K562 (cell line): Measurements from ENCODE around the gene ST7. TPM values are rescaled to one million over a fixed set of nuclear protein-coding genes. Genes with fewer than 3 reads are reported as not detected.
A peak's percentile ranks its signal among the peaks of the same experiment; 100 is the strongest.

Experiments used
- ARNT ChIP-seq, 2 experiments: fragments of 450-650 bp; IDR thresholded peaks; 2 replicates each; pipeline ENCODE4 v1.6.1; 2016; ENCODE audit warnings: mild to moderate bottlenecking in 1 of 2
- CBX8 ChIP-seq: fragments of 200-600 bp; sonication (generic); IDR thresholded peaks from 2 replicates; pipeline ENCODE4 v1.6.1; 2012; ENCODE audit warnings: borderline replicate concordance, mixed run types, low read depth, mild to moderate bottlenecking, moderate library complexity, mixed read lengths, low read length, control low read depth, inconsistent platforms; ENCODE audit not compliant: poor library complexity, severe bottlenecking; ENCODE audit errors: extremely low read depth
- CEBPG ChIP-seq, 3 experiments: fragments of 200-800 bp in 1 of 3; sonication (Bioruptor generic) in 1 of 3; sonication (generic) in 1 of 3; formaldehyde crosslinking in 1 of 3; IDR thresholded peaks in 2 of 3; conservative IDR thresholded peaks in 1 of 3; 2 replicates each; pipeline versions ENCODE4 v1.6.1 to v1.8.0; 2016 to 2022; ENCODE audit warnings: missing compliant biosample characterization in 2 of 3, missing genetic modification characterization in 2 of 3, mild to moderate bottlenecking in 1 of 3, missing genetic modification reagents in 1 of 3
- CHD4 ChIP-seq: fragments of 200-600 bp; sonication (generic); IDR thresholded peaks from 3 replicates; pipeline ENCODE4 v1.6.1; 2012; ENCODE audit warnings: low read depth, mild to moderate bottlenecking, mixed read lengths, low read length, inconsistent platforms; ENCODE audit not compliant: insufficient read depth, insufficient replicate concordance, poor library complexity, severe bottlenecking
- ETS2 ChIP-seq: IDR thresholded peaks from 2 replicates; pipeline ENCODE4 v1.6.1; 2016; ENCODE audit warnings: borderline replicate concordance, missing genetic modification characterization, mild to moderate bottlenecking, moderate library complexity, missing compliant biosample characterization; ENCODE audit not compliant: poor library complexity, severe bottlenecking
- HDAC6 ChIP-seq: IDR thresholded peaks from 2 replicates; pipeline ENCODE4 v1.6.1; 2012; ENCODE audit warnings: low read depth, mild to moderate bottlenecking, control low read depth, inconsistent platforms, low read length, moderate library complexity
- HEY1 ChIP-seq: fragments of 250-450 bp; sonication (Bioruptor Pico); IDR thresholded peaks from 2 replicates; pipeline ENCODE4 v1.5.0; 2020; ENCODE audit warnings: mild to moderate bottlenecking, moderate library complexity, borderline replicate concordance
- MECOM ChIP-seq: fragments of 250-450 bp; sonication (Bioruptor Pico); IDR thresholded peaks from 2 replicates; pipeline ENCODE4 v1.8.0; 2022; ENCODE audit warnings: inconsistent platforms
- MEF2A ChIP-seq: IDR thresholded peaks from 2 replicates; pipeline ENCODE4 v1.6.1; 2011; ENCODE audit warnings: low read depth, mild to moderate bottlenecking, low read length, moderate library complexity; ENCODE audit not compliant: control insufficient read depth
- PHTF2 ChIP-seq: fragments of 250-450 bp; sonication (Bioruptor Pico); IDR thresholded peaks from 2 replicates; pipeline ENCODE4 v1.5.0; 2021; ENCODE audit warnings: mild to moderate bottlenecking
- POLR2AphosphoS5 ChIP-seq: IDR thresholded peaks from 2 replicates; pipeline ENCODE4 v1.6.1; 2011; ENCODE audit warnings: mild to moderate bottlenecking, low read depth, low read length, moderate library complexity; ENCODE audit not compliant: control insufficient read depth, insufficient read depth
- PTBP1 ChIP-seq: fragments of 200-400 bp; formaldehyde crosslinking; IDR thresholded peaks from 2 replicates; pipeline ENCODE4 v1.6.1; 2017; ENCODE audit warnings: low read depth, low read length
- RAD51 ChIP-seq: fragments of 450-650 bp; IDR thresholded peaks from 2 replicates; pipeline ENCODE4 v1.7.1; 2016; ENCODE audit warnings: low read depth, mild to moderate bottlenecking, borderline replicate concordance
- TRIM28 ChIP-seq: fragments of 450-650 bp; IDR thresholded peaks from 2 replicates; pipeline ENCODE4 v1.6.1; 2017
- ZC3H11A ChIP-seq: IDR thresholded peaks from 2 replicates; pipeline ENCODE4 v1.6.1; 2012; ENCODE audit warnings: low read depth, low read length, improper control_type of control experiment
- ZC3H4 ChIP-seq: sonication (generic); formaldehyde crosslinking; IDR thresholded peaks from 2 replicates; pipeline ENCODE4 v1.9.0; 2021; ENCODE audit warnings: missing genetic modification reagents, borderline replicate concordance
- ZKSCAN3 ChIP-seq: fragments of 250-450 bp; sonication (Bioruptor Pico); IDR thresholded peaks from 2 replicates; pipeline ENCODE4 v1.4.0; 2020
- ZNF696 ChIP-seq: fragments of 250-450 bp; sonication (Bioruptor Pico); conservative IDR thresholded peaks from 2 replicates; pipeline ENCODE4 v1.4.0; 2020; ENCODE audit warnings: mild to moderate bottlenecking, moderate library complexity
- ZNF766 ChIP-seq: fragments of 200-800 bp; sonication (Bioruptor generic); conservative IDR thresholded peaks from 2 replicates; pipeline ENCODE4 v1.6.1; 2016; ENCODE audit warnings: missing genetic modification characterization, missing compliant biosample characterization
- ZNF785 ChIP-seq: fragments of 250-450 bp; sonication (Bioruptor Pico); IDR thresholded peaks from 2 replicates; pipeline ENCODE4 v1.4.0; 2020; ENCODE audit warnings: mild to moderate bottlenecking
- polyA plus RNA-seq, 8 experiments: library from polyadenylated mRNA; depleted of rRNA in 4 of 8; stranded (reverse) in 5 of 8; unstranded in 3 of 8; fragments of >200 nt; fragmentation: Nextera tagmentation in 2 of 8; fragmentation: Illumina TruSeq in 1 of 8; extraction: Ambion mirVana in 2 of 8; extraction: Trizol in 1 of 8; gene quantifications; 2 replicates each; pipeline versions ENCODE4 v1.2.1 to v1.2.3, GENCODE V29; 2011 to 2014; ENCODE audit warnings: inconsistent platforms in 1 of 8, missing spikeins in 1 of 8
- total RNA-seq, 7 experiments: library from RNA; depleted of rRNA in 6 of 7; stranded (reverse); fragments of >200 nt in 6 of 7; fragmentation: Illumina TruSeq in 2 of 7; extraction: Trizol in 2 of 7; gene quantifications; 2 replicates each; pipeline versions ENCODE4 v1.2.1 to v1.2.3, GENCODE V29; 2011 to 2021; ENCODE audit warnings: low replicate concordance in 1 of 7
- TF ChIP-seq, protein P1 (sequence below): fragments of 450-650 bp; IDR thresholded peaks from 2 replicates; pipeline ENCODE4 v1.6.1; 2016; ENCODE audit warnings: mild to moderate bottlenecking
- TF ChIP-seq, protein P2 (sequence below): fragments of 450-650 bp; IDR thresholded peaks from 2 replicates; pipeline ENCODE4 v1.7.1; 2018; ENCODE audit warnings: mild to moderate bottlenecking, low read depth; ENCODE audit not compliant: partially characterized antibody

ST7 gene
- total and polyA plus RNA-seq, 9 of the 15 experiments (the other 6 are each of a cell fraction or from before 2014, with no cell fraction given): 23.9 to 56.3 (median 36.9) TPM

DNA sequence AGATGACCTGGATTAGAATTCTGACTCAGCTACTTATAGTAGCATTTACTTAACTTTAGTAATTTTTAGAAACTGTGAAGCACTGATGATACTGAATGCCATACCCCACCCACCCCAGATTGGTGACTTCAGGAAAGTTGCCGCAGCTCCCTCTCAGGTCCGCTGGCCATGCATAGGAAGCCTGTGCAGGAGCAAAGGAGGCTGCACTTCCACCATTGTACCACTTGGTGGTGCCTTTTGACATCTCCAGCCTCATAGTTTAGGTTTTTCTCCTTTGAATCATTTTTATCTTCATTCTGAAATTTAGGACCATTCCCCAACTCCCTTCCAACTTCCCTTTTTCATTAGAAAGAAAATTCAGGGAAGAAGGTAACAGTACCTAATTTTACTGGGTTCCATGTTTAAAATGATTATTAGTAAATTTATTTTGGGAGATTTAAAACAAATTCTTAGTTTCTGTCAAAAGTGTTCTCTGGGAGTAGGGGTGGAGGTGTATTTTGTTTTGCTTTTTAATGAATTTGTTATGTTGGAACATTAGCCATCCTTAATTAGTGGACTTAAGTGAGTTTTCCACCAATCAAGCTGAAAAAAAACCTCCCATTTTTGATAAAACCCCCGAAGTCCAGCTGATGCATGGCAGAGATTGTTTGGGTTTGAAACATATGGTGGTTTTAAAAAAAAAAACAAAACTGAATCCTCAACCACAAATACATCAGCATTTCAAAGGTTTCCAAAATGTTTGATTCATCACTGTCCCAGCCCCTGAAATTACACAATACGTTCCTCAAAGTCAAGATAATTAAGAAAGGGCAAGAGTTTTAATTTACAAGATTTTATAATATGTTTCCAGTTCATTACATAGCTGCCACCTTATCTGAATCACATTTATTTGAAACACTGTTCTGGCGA, 259.9 kb downstream of the ST7 start (continued):
- TF ChIP-seq ZNF766 (CRISPR knock-in tag): no peak
- TF ChIP-seq ZNF696 (CRISPR knock-in tag): no peak
- TF ChIP-seq CEBPG (CRISPR knock-in tag; IDR thresholded peaks at IDR 0.05): no peak
- peak in 1 of 2 experiments; percentile 12; a peak in 1 of 4 replicates for TF ChIP-seq CEBPG (tag; conservative IDR thresholded peaks at IDR 0.05 in 1 of 2, IDR thresholded peaks at IDR 0.05 in 1 of 2)
- no peak for TF ChIP-seq TRIM28
- no peak for TF ChIP-seq CBX8
- no peak for TF ChIP-seq MEF2A
- TF ChIP-seq PTBP1: no peak
- TF ChIP-seq ZC3H4 (CRISPR knock-in tag): no peak
- TF ChIP-seq CHD4: no peak
- TF ChIP-seq ZNF785 (CRISPR knock-in tag): no peak
- no peak for TF ChIP-seq HDAC6
- no peak for TF ChIP-seq ETS2 (tag)
- TF ChIP-seq ZC3H11A: 0 out of 2 replicates have a peak, but pooled peaks have one; percentile 39
- 0 out of 4 replicates have a peak, but pooled peaks of 1 of the 2 experiments have one; percentile 53 for TF ChIP-seq ARNT (IDR thresholded peaks at IDR 0.05)
- TF ChIP-seq, protein P1, sequence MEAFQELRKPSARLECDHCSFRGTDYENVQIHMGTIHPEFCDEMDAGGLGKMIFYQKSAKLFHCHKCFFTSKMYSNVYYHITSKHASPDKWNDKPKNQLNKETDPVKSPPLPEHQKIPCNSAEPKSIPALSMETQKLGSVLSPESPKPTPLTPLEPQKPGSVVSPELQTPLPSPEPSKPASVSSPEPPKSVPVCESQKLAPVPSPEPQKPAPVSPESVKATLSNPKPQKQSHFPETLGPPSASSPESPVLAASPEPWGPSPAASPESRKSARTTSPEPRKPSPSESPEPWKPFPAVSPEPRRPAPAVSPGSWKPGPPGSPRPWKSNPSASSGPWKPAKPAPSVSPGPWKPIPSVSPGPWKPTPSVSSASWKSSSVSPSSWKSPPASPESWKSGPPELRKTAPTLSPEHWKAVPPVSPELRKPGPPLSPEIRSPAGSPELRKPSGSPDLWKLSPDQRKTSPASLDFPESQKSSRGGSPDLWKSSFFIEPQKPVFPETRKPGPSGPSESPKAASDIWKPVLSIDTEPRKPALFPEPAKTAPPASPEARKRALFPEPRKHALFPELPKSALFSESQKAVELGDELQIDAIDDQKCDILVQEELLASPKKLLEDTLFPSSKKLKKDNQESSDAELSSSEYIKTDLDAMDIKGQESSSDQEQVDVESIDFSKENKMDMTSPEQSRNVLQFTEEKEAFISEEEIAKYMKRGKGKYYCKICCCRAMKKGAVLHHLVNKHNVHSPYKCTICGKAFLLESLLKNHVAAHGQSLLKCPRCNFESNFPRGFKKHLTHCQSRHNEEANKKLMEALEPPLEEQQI: no peak
- TF ChIP-seq, protein P2, sequence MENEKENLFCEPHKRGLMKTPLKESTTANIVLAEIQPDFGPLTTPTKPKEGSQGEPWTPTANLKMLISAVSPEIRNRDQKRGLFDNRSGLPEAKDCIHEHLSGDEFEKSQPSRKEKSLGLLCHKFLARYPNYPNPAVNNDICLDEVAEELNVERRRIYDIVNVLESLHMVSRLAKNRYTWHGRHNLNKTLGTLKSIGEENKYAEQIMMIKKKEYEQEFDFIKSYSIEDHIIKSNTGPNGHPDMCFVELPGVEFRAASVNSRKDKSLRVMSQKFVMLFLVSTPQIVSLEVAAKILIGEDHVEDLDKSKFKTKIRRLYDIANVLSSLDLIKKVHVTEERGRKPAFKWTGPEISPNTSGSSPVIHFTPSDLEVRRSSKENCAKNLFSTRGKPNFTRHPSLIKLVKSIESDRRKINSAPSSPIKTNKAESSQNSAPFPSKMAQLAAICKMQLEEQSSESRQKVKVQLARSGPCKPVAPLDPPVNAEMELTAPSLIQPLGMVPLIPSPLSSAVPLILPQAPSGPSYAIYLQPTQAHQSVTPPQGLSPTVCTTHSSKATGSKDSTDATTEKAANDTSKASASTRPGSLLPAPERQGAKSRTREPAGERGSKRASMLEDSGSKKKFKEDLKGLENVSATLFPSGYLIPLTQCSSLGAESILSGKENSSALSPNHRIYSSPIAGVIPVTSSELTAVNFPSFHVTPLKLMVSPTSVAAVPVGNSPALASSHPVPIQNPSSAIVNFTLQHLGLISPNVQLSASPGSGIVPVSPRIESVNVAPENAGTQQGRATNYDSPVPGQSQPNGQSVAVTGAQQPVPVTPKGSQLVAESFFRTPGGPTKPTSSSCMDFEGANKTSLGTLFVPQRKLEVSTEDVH: peak; percentile 15
- no peak for TF ChIP-seq RAD51
- 0 out of 2 replicates have a peak, but pooled peaks have one; percentile 14 for TF ChIP-seq MECOM (CRISPR knock-in tag)
- no peak for TF ChIP-seq ZKSCAN3
- TF ChIP-seq HEY1: no peak
- no peak for TF ChIP-seq POLR2AphosphoS5
- no peak for TF ChIP-seq PHTF2 (CRISPR knock-in tag)
